ENCODE results near the gene VAX1. TPM values are rescaled to one million over a fixed set of nuclear protein-coding genes. Genes with fewer than 3 reads are reported as not detected.

VAX1 gene
- total RNA-seq, 2 experiments from 2014 or later, result not detected

DNA sequence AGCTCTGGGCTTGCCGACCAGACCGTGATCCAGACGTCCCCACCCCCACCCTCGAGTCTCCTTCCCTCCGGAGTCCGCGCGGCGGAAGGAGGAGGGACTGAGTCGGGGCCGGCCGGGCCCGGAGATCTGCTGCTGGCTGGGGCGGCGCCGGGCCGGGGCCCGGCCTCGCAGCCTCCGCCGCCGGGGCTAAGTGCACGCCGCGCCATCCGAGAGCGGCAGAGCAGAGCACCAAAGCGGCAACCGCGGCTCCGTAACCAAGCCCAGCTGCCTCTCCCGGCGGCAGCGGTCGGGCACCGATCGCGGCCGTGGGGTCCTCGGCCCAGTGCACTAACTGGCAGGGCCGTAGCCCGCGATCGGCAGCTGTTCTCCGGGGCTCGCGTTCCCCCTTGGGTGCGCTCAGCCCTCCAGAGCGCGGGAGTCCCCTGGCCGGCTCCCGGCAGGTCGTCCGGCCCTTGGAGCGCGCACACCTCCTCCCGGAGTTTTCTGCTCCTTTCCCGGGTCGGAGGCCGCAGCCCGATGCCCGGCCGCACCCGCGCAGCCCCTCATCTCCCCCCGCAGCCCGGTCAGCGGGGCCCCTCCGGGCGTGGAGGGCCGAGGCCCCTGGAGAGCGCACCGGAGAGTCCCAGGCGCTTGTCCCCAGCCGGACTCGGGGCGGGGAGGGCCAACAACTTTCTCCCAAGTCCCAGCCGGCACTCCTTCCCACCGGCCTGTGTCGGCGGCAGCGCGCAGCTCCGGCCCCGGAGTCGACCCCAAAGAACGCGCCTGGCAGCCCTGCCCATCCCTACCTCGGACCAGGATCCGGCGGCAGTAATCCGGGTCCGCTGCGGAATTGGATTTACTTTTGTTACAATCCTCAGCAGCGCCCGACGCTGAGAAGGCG is 799 bp downstream of the VAX1 start:
- H3K4me2 ChIP-seq (ENCODE audit: low read length), result no peak overlapping the region
- no peak for TF ChIP-seq EZH2phosphoT487 (IDR thresholded peaks at IDR 0.05; ENCODE audit: borderline replicate concordance, low read depth, low read length)
- no peak overlapping the region for H3K27ac ChIP-seq (ENCODE audit: low read depth, low read length, poor library complexity, severe bottlenecking)
- H3K4me3 ChIP-seq (ENCODE audit: low read depth, low read length, poor library complexity, severe bottlenecking), result no peak overlapping the region
- no peaks in the 10 kb centered on the region for H3K79me2 ChIP-seq (ENCODE audit: insufficient read depth, low read depth, low read length)
- DNase-seq (ENCODE audit: low spot score), result no peak
- intact Hi-C loops (cut with micrococcal nuclease; ENCODE audit: unreplicated experiment), result no loop called here
- ChIA-PET CTCF (ENCODE audit: unreplicated experiment) (no interaction called here), POLR2A (no interaction called here)
- H4K20me1 ChIP-seq (ENCODE audit: insufficient read depth, low read length), result no peaks in the 10 kb centered on the region
- H3K4me1 ChIP-seq (ENCODE audit: insufficient read depth, low read length, poor library complexity, severe bottlenecking), result no peaks in the 10 kb centered on the region
- H3K36me3 ChIP-seq (ENCODE audit: insufficient read depth, low read length), result no peaks in the 10 kb centered on the region
- BruUV-seq (replicated peaks), result no TSS peak
- H3K9me2 ChIP-seq (ENCODE audit: insufficient read depth, low read length), result no peaks in the 10 kb centered on the region
- H3K9me3 ChIP-seq (ENCODE audit: low read length), result no peaks in the 10 kb centered on the region
- no peak overlapping the region for H2AFZ ChIP-seq (ENCODE audit: low read length)

GRCh38 chr10:117136391-117136975 is 1.6 kb downstream of the VAX1 start:
- TF ChIP-seq EZH2phosphoT487 (IDR thresholded peaks at IDR 0.05; ENCODE audit: borderline replicate concordance, low read depth, low read length), result no peak
- TF ChIP-seq, protein P1, sequence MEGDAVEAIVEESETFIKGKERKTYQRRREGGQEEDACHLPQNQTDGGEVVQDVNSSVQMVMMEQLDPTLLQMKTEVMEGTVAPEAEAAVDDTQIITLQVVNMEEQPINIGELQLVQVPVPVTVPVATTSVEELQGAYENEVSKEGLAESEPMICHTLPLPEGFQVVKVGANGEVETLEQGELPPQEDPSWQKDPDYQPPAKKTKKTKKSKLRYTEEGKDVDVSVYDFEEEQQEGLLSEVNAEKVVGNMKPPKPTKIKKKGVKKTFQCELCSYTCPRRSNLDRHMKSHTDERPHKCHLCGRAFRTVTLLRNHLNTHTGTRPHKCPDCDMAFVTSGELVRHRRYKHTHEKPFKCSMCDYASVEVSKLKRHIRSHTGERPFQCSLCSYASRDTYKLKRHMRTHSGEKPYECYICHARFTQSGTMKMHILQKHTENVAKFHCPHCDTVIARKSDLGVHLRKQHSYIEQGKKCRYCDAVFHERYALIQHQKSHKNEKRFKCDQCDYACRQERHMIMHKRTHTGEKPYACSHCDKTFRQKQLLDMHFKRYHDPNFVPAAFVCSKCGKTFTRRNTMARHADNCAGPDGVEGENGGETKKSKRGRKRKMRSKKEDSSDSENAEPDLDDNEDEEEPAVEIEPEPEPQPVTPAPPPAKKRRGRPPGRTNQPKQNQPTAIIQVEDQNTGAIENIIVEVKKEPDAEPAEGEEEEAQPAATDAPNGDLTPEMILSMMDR (conservative IDR thresholded peaks at IDR 0.05; ENCODE audit: low read length), result no peak
- no peaks in the 10 kb centered on the region for H3K9me2 ChIP-seq (ENCODE audit: insufficient read depth, low read length)
- no peak overlapping the region for H3K4me2 ChIP-seq (ENCODE audit: low read length)
- no peaks in the 10 kb centered on the region for H4K20me1 ChIP-seq (ENCODE audit: insufficient read depth, low read length)
- intact Hi-C loops (cut with micrococcal nuclease; ENCODE audit: unreplicated experiment), result no loop called here
- no peak overlapping the region for H3K4me3 ChIP-seq (ENCODE audit: low read depth, low read length, poor library complexity, severe bottlenecking)
- DNase-seq (ENCODE audit: low spot score), result no peak
- H2AFZ ChIP-seq (ENCODE audit: low read length), result no peak overlapping the region
- ChIA-PET POLR2A (no interaction called here), CTCF (ENCODE audit: unreplicated experiment) (interaction anchor here (0.6 kb wide), 1 partner anchor 402 kb away, joined by 3 read pairs; no protein-coding TSS in a partner anchor)
- H3K79me2 ChIP-seq (ENCODE audit: insufficient read depth, low read depth, low read length), result no peaks in the 10 kb centered on the region
- BruUV-seq (replicated peaks), result no TSS peak
- H3K9me3 ChIP-seq (ENCODE audit: low read length), result no peaks in the 10 kb centered on the region
- no peaks in the 10 kb centered on the region for H3K4me1 ChIP-seq (ENCODE audit: insufficient read depth, low read length, poor library complexity, severe bottlenecking)
- H3K36me3 ChIP-seq (ENCODE audit: insufficient read depth, low read length), result no peaks in the 10 kb centered on the region
- no peak overlapping the region for H3K27ac ChIP-seq (ENCODE audit: low read depth, low read length, poor library complexity, severe bottlenecking)

GRCh38 chr10:117135480-117136140 is 2.5 kb downstream of the VAX1 start:
- Histone ChIP-seq H4K20me1 (ENCODE audit: insufficient read depth, low read length) (no peaks in the 10 kb centered on the region), H3K27ac (ENCODE audit: low read depth, low read length, poor library complexity, severe bottlenecking) (no peak overlapping the region), H3K79me2 (ENCODE audit: insufficient read depth, low read depth, low read length) (no peaks in the 10 kb centered on the region), H3K4me3 (ENCODE audit: low read depth, low read length, poor library complexity, severe bottlenecking) (no peak overlapping the region), H3K9me3 (ENCODE audit: low read length) (no peaks in the 10 kb centered on the region), H3K4me1 (ENCODE audit: insufficient read depth, low read length, poor library complexity, severe bottlenecking) (no peaks in the 10 kb centered on the region), H3K36me3 (ENCODE audit: insufficient read depth, low read length) (no peaks in the 10 kb centered on the region), H2AFZ (ENCODE audit: low read length) (no peak overlapping the region), H3K4me2 (ENCODE audit: low read length) (no peak overlapping the region), H3K9me2 (ENCODE audit: insufficient read depth, low read length) (no peaks in the 10 kb centered on the region)
- DNase-seq (ENCODE audit: low spot score), result no peak
- ChIA-PET POLR2A (no interaction called here), CTCF (ENCODE audit: unreplicated experiment) (no interaction called here)
- TF ChIP-seq, protein P1 (conservative IDR thresholded peaks at IDR 0.05; ENCODE audit: low read length), result no peak
- TF ChIP-seq EZH2phosphoT487 (IDR thresholded peaks at IDR 0.05; ENCODE audit: borderline replicate concordance, low read depth, low read length), result no peak
- intact Hi-C loops (cut with micrococcal nuclease; ENCODE audit: unreplicated experiment), result no loop called here
- BruUV-seq (replicated peaks), result no TSS peak
